RWPE1 (cell line): ENCODE measurements around the gene CSPG4.
A peak's percentile ranks its signal among the peaks of the same experiment; 100 is the strongest.
"Not testable (repeated sequence)": the region's sequence is repeated elsewhere in the genome, so short reads cannot be mapped to it uniquely, and the experiment has no call there.

Experiments used
- CTCF ChIA-PET: fragments of 350-600 bp; sonication (Branson Sonifier 250); formaldehyde crosslinking; extraction: SDS; loops from one replicate; lab custom pipeline; 2021; lab: Yijun Ruan, JAX
- POLR2A ChIA-PET: fragments of 400-600 bp; formaldehyde crosslinking; extraction: SDS; loops from one replicate; lab custom pipeline; 2020; ENCODE audit warnings: antibody characterized with exemption; ENCODE audit not compliant: low non-redundant PET; lab: Yijun Ruan, JAX
- DNase-seq: peaks from one replicate; pipeline ENCODE4 v3.0.0; 2012; ENCODE audit warnings: low spot score
- H3K27ac ChIP-seq: fragments of 450-650 bp; 2 replicates; pipeline ENCODE4 v1.5.1; 2017
- CTCF ChIP-seq: fragments of 450-650 bp; conservative IDR thresholded peaks from 2 replicates; pipeline ENCODE4 v1.5.1; 2017; ENCODE audit warnings: low read depth, mild to moderate bottlenecking

The CSPG4 gene

GRCh38 chr15:75738014-75738646 lies 25.5 kb upstream of the CSPG4 start:
- CTCF ChIA-PET = interaction anchor here (0.7 kb wide), 1 partner anchor 780 kb away, joined by 3 read pairs; no protein-coding TSS in a partner anchor
- TF ChIP-seq CTCF = no peak
- DNase-seq = no peak
- POLR2A ChIA-PET = interaction anchor here (0.7 kb wide), 1 partner anchor 53 kb away, joined by 6 read pairs; no protein-coding TSS in a partner anchor
- H3K27ac ChIP-seq = peak overlapping the region; percentile 68

GRCh38 chr15:75737116-75738013 lies 24.7 kb upstream of the CSPG4 start:
- H3K27ac ChIP-seq = peak overlapping the region; percentile 68
- DNase-seq, POLR2A ChIA-PET: not testable (repeated sequence)
- CTCF ChIA-PET = interaction anchor here (0.7 kb wide), 1 partner anchor 779 kb away, joined by 3 read pairs; no protein-coding TSS in a partner anchor

- ChIA-PET POLR2A (no interaction called here), CTCF (no interaction called here)
- no peak for DNase-seq
- peak overlapping the region; percentile 24 for H3K27ac ChIP-seq
- no peak for TF ChIP-seq CTCF
Observed at GRCh38 chr15:75736256-75736655, 23.6 kb upstream of the CSPG4 start.

GRCh38 chr15:75734861-75735760 lies 22.5 kb upstream of the CSPG4 start:
- DNase-seq, CTCF ChIA-PET, POLR2A ChIA-PET: not testable (repeated sequence)
- peak overlapping the region; percentile 21; the same call in 1 of the 2 replicates for H3K27ac ChIP-seq

GRCh38 chr15:75733761-75734651 lies 21.4 kb upstream of the CSPG4 start:
- H3K27ac ChIP-seq = peak overlapping the region; percentile 21
- ChIA-PET CTCF (no interaction called here), POLR2A (no interaction called here)
- no peak for TF ChIP-seq CTCF
- no peak for DNase-seq

GRCh38 chr15:75732809-75733451 lies 20.3 kb upstream of the CSPG4 start:
- POLR2A ChIA-PET = no interaction called here
- TF ChIP-seq CTCF = peak; percentile 96
- peak; percentile 50 for DNase-seq
- CTCF ChIA-PET = interaction anchor here (0.5 to 1.4 kb wide), 13 partner anchors 9 to 633 kb away, joined by 3 to 13 read pairs (median 4); a partner anchor contains a TSS
- H3K27ac ChIP-seq = 0 out of 2 replicates have a peak overlapping the region, but pooled peaks have one; percentile 11
